Measurements from ENCODE around the gene HLA-A. TPM values are rescaled to one million over a fixed set of nuclear protein-coding genes. Genes with fewer than 3 reads are reported as not detected.

The HLA-A gene
- total RNA-seq, 2 donors from 2014 or later, result 104 to 281 TPM

Small RNA genes within 50 kb of the gene (small RNA-seq; reads per million reads assigned to genes)
- gene HLA-U, result not detected

Other genes with a start within 250 kb of the HLA-A start
- gene HLA-F, start 219.1 kb upstream of the HLA-A start, total RNA-seq, result 10 to 100 TPM; 25.4 to 51.7 TPM
- gene HLA-G, start 114.7 kb upstream of the HLA-A start, total RNA-seq, result under 1 TPM in 1 of 2 donors, not detected in 1; 0.78 TPM
- gene POLR1H, start 118.7 kb downstream of the HLA-A start, total RNA-seq, result 10 to 100 TPM in 1 of 2 donors, 1 to 10 TPM in 1; 7.6 to 18.7 TPM
- gene PPP1R11, start 124.7 kb downstream of the HLA-A start, total RNA-seq, result 10 to 100 TPM; 18.9 to 34.3 TPM
- gene RNF39, start 133.2 kb downstream of the HLA-A start, total RNA-seq, result 1 to 10 TPM in 1 of 2 donors, not detected in 1; 1.6 TPM
- gene TRIM31, start 170.6 kb downstream of the HLA-A start, total RNA-seq, result under 1 TPM in 1 of 2 donors, not detected in 1; 0.26 TPM
- gene TRIM40, start 193.6 kb downstream of the HLA-A start, total RNA-seq, result not detected
- not detected for gene TRIM10, start 218.7 kb downstream of the HLA-A start, total RNA-seq
- under 1 TPM in 1 of 2 donors, not detected in 1; 0.52 TPM for gene TRIM15, start 221.0 kb downstream of the HLA-A start, total RNA-seq

All from body of pancreas (tissue), 2 donors.